GM12874 (cell line): ENCODE results near the gene B9D1.

Experiments
- TF ChIP-seq, protein P1 (sequence below): IDR thresholded peaks from 2 replicates; pipeline ENCODE4 v1.5.1; 2011; ENCODE audit warnings: low read depth, mild to moderate bottlenecking, control low read depth, low read length, moderate library complexity; ENCODE audit not compliant: insufficient read depth

B9D1 gene

DNA sequence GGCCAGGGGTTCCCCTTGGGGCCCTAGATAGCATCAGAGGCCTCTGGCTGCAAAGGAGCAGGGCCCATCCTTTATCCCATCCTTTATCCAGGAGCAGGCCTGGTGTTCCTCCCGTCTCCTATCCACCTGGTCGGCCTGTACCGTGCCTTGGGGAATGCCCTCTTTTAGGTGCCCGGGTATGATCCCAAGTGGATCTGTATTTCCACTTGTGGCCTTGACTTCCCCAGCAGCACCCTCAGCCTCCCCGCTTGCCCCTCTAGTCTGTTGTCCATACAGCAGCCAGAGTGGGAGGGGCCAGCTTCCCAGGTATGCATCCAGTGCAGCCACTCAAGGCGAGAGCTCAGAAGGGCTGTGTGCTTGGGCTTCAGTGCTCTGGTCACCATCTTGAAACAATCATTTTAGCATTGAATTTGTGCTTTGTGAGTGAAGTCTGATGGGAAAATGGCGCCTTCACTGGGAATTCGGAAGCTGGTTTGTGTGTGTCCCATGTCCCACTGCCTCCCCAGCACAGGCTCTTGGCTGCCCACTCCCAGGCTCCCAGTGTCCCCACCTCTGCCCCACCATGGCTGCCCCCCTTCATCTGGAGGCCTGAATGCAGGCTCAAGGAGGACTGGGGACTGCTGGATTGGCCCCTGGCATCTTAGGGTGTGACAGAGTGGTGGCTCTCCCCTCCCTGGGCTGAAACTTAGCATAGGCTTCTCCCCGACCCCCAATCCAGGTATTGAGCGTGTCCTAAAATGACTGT is 45.2 kb upstream of the B9D1 start:
- TF ChIP-seq, protein P1, sequence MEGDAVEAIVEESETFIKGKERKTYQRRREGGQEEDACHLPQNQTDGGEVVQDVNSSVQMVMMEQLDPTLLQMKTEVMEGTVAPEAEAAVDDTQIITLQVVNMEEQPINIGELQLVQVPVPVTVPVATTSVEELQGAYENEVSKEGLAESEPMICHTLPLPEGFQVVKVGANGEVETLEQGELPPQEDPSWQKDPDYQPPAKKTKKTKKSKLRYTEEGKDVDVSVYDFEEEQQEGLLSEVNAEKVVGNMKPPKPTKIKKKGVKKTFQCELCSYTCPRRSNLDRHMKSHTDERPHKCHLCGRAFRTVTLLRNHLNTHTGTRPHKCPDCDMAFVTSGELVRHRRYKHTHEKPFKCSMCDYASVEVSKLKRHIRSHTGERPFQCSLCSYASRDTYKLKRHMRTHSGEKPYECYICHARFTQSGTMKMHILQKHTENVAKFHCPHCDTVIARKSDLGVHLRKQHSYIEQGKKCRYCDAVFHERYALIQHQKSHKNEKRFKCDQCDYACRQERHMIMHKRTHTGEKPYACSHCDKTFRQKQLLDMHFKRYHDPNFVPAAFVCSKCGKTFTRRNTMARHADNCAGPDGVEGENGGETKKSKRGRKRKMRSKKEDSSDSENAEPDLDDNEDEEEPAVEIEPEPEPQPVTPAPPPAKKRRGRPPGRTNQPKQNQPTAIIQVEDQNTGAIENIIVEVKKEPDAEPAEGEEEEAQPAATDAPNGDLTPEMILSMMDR = no peak

DNA sequence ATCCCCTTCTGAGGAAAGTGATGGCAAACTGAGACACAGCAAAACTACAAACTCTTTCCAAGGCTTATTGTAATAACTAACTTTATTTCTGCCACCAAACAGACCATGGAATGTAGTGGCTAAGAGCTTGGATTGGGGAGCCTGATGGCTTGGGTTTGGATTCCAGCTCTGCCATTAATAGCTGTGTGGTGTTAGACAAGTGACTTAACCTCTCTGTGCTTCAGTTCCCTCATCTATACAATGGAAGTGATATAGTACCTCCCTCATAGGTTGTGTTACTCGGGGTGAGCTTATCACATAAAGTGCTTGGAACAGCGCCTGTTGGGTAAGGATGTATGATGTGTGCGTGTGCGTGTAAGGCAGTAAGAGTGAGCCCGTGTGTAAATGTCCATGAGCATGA is 42.6 kb upstream of the B9D1 start:
- TF ChIP-seq, protein P1 = no peak

DNA sequence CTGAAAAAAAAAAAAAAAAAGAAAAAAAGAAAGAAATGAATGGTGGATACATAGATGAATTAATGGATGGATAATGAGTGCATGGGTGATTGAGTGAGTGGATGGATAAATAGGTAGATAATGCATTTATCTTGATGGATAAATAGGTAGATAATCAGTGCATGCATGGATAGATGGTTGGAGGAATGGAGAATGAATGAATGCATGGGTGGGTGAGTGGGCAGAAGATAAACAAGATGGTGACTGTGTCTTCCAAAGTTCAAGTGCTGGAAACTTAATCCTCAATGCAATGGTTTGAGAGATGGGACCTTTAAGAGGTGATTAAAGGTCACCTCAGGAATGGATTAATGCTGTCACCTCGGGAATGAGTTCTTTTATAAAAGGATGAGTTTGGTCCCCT is 41.7 kb upstream of the B9D1 start:
- TF ChIP-seq, protein P1 = no peak

DNA sequence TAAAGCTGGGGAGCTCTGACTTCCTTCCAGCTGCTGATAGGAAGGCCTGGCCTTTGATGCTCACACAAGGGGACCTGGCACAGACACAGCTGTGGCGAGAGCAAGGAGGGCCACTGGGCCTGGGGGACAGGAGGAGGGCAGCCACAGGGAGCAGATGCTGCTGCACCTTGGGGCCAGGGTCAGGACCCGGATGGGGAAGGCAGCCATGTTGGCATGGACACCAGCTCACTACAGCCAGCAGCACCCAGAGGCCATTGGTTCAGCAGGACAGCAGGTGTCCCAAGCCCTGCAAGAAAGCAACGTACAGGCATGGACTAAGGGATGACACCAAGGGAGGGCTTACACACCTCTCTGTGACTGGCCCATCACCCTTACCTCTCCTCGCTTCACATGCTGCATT is 40.5 kb upstream of the B9D1 start:
- TF ChIP-seq, protein P1 = no peak

DNA sequence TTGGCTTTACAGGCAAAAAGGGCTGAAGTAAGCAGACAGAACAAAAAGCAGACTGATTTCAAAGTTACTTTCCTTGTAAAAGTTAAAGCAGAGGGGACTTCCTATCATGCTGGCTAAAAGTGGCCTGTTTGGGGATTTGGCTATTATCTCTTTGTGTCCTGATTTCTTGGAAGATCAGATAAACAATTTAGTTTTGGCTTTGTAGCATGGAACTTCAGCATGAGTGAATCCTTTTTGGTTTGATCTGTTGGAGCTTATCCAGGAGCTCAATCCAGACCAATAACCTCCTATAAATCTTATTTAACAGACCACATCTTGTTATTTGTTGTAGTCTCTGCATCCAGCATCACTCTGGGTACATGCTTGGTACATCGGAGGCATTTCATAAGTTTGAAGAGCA is 39.6 kb upstream of the B9D1 start:
- TF ChIP-seq, protein P1 = no peak

DNA sequence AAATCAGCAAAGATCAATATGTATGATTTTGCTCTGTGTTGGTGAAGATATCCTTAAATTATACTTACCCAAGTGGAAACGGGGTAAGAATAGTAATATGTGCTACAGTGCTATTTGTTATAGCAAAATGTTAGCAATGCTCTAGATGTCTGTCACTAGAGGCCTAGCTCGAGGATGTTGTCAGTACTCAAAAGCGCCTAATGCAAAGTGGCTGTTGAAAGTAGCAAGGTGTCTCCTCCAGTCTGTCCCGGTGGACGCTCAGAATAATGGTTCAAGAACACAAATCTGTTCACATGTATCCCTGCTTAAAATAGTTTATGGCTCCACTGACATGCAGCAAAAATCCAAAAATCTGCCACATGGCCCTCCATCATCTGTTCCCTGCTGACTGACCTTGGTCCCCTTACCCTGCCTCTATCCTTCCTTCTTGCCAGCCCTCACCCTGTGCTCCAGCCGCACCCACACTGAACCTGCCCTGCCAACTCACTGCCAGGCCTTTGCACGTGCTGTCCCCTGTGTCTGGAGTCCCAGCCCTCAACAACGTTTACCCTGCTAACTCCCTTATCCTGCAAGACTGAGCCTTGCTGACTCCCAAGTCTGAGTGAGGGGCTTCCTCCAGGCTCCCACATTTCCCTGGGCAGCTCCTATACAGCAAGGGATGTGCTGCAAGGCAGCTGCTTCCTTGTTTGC is 38.9 kb upstream of the B9D1 start:
- TF ChIP-seq, protein P1 = no peak

DNA sequence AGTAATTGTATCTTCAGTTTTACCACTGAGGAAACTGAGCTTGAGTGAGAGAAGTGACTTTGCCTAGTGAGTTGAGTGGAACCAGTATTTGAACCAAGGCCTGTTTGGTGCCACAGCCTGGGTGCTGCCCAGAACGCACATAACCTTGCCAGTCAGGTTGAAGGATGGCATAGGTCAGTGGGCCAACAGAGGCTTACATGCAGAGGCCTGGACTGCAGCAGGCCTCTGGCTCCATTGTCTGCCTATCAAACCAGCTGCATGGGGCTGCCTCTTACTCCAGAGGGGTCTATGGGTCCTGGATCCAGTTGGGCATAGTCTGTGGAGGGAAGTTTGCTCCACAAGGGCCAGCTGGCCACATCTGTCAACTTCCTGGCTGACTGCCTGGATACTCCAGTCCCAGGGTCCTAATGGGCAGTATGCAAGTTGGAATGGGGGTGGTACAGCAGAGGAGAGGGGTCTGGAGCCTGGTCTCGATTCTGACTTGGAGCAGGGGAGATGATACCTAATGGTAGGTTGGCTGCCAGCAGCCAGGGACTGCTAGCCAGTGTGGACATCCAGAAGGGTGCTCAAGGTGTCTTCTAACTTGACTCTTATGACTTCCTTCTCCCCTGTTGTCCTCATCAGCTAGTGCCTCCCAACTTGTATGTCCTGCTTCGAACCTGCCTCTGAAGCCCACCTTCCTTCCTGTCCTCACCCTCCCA is 37.4 kb upstream of the B9D1 start:
- TF ChIP-seq, protein P1 = no peak
